H9 (cell line): ENCODE data around the gene N4BP2L1. TPM values are rescaled to one million over a fixed set of nuclear protein-coding genes. Genes with fewer than 3 reads are reported as not detected.

Experiments
- DNase-seq: peaks from one replicate; pipeline ENCODE4 v3.0.0-alpha.2; 2017
- H2AFZ ChIP-seq: one replicate; pipeline ENCODE4 v1.6.1; 2013; ENCODE audit warnings: mild to moderate bottlenecking, low read length, control low read depth, moderate library complexity
- H2AK5ac ChIP-seq: 2 replicates; pipeline ENCODE4 v1.6.1; 2013; ENCODE audit warnings: low read length, control low read depth, mixed read lengths; ENCODE audit not compliant: insufficient read length
- H2BK120ac ChIP-seq: one replicate; pipeline ENCODE4 v1.6.1; 2013; ENCODE audit warnings: low read depth, mild to moderate bottlenecking, low read length, control low read depth, inconsistent platforms; ENCODE audit not compliant: poor library complexity, severe bottlenecking
- H2BK12ac ChIP-seq: 2 replicates; pipeline ENCODE4 v1.6.1; 2013; ENCODE audit warnings: low read length, control low read depth, mixed read lengths, low read depth; ENCODE audit not compliant: insufficient read length
- H2BK15ac ChIP-seq: 2 replicates; pipeline ENCODE4 v1.6.1; 2013; ENCODE audit warnings: low read depth, low read length, control low read depth
- H2BK20ac ChIP-seq: one replicate; pipeline ENCODE4 v1.6.1; 2013; ENCODE audit warnings: low read depth, mild to moderate bottlenecking, low read length, control low read depth, inconsistent platforms; ENCODE audit not compliant: poor library complexity, severe bottlenecking
- H2BK5ac ChIP-seq: 2 replicates; pipeline ENCODE4 v1.6.1; 2013; ENCODE audit warnings: low read length, control low read depth, mixed read lengths; ENCODE audit not compliant: insufficient read length
- H3K14ac ChIP-seq: 2 replicates; pipeline ENCODE4 v1.6.1; 2013; ENCODE audit warnings: low read length, control low read depth; ENCODE audit not compliant: insufficient read depth
- H3K18ac ChIP-seq: 2 replicates; pipeline ENCODE4 v1.6.1; 2013; ENCODE audit warnings: low read depth, mild to moderate bottlenecking, mixed read lengths, low read length, control low read depth; ENCODE audit not compliant: insufficient read length
- H3K23ac ChIP-seq: 2 replicates; pipeline ENCODE4 v1.6.1; 2013; ENCODE audit warnings: low read length, control low read depth, mixed read lengths, low read depth; ENCODE audit not compliant: insufficient read length
- H3K23me2 ChIP-seq: 2 replicates; pipeline ENCODE4 v1.6.1; 2013; ENCODE audit warnings: low read depth, mild to moderate bottlenecking, mixed read lengths, low read length, control low read depth; ENCODE audit not compliant: insufficient read length, poor library complexity, severe bottlenecking
- H3K27ac ChIP-seq: 2 replicates; pipeline ENCODE4 v1.5.1; 2013; ENCODE audit warnings: low read length, control low read depth, mixed read lengths, low read depth; ENCODE audit not compliant: insufficient read length
- H3K27me3 ChIP-seq: 2 replicates; pipeline ENCODE4 v1.6.1; 2013; ENCODE audit warnings: low read length, control low read depth, inconsistent platforms; ENCODE audit not compliant: insufficient read depth
- H3K4ac ChIP-seq: 2 replicates; pipeline ENCODE4 v1.6.1; 2013; ENCODE audit warnings: low read depth, mild to moderate bottlenecking, control low read depth, inconsistent platforms, low read length, moderate library complexity
- H3K4me1 ChIP-seq: 2 replicates; pipeline ENCODE4 v1.6.1; 2013; ENCODE audit warnings: low read length, control low read depth, inconsistent platforms; ENCODE audit not compliant: insufficient read depth
- H3K4me2 ChIP-seq: 2 replicates; pipeline ENCODE4 v1.6.1; 2013; ENCODE audit warnings: low read length, control low read depth, mixed read lengths; ENCODE audit not compliant: insufficient read length, insufficient read depth
- H3K56ac ChIP-seq: 2 replicates; pipeline ENCODE4 v1.6.1; 2013; ENCODE audit warnings: low read depth, mild to moderate bottlenecking, mixed read lengths, low read length, control low read depth; ENCODE audit not compliant: insufficient read length
- H3K79me1 ChIP-seq: 2 replicates; pipeline ENCODE4 v1.6.1; 2013; ENCODE audit warnings: low read depth, mild to moderate bottlenecking, moderate library complexity, low read length, control low read depth, inconsistent platforms; ENCODE audit not compliant: insufficient read depth, poor library complexity, severe bottlenecking
- H3K79me2 ChIP-seq: 2 replicates; pipeline ENCODE4 v1.6.1; 2013; ENCODE audit warnings: low read length, control low read depth, inconsistent platforms; ENCODE audit not compliant: insufficient read depth
- H3K9ac ChIP-seq: 2 replicates; pipeline ENCODE4 v1.6.1; 2013; ENCODE audit warnings: low read length, control low read depth, mixed read lengths; ENCODE audit not compliant: insufficient read length; ENCODE audit errors: extremely low read depth
- H3K9me3 ChIP-seq: one replicate; pipeline ENCODE4 v1.6.1; 2013; ENCODE audit warnings: low read depth, low read length, inconsistent platforms; ENCODE audit not compliant: control insufficient read depth
- H3T11ph ChIP-seq: one replicate; pipeline ENCODE4 v1.6.1; 2013; ENCODE audit warnings: mild to moderate bottlenecking, low read length, control low read depth, inconsistent platforms
- H4K20me1 ChIP-seq: one replicate; pipeline ENCODE4 v1.6.1; 2013; ENCODE audit not compliant: control insufficient read depth, insufficient read length, insufficient read depth
- H4K5ac ChIP-seq: 2 replicates; pipeline ENCODE4 v1.6.1; 2013; ENCODE audit warnings: low read depth, mild to moderate bottlenecking, mixed read lengths, low read length, control low read depth; ENCODE audit not compliant: insufficient read length
- H4K8ac ChIP-seq: replicated peaks from 2 replicates; pipeline ENCODE4 v1.6.1; 2013; ENCODE audit warnings: low read length, control low read depth, mixed read lengths, low read depth; ENCODE audit not compliant: insufficient read length
- H4K91ac ChIP-seq: 2 replicates; pipeline ENCODE4 v1.6.1; 2013; ENCODE audit warnings: low read depth, mild to moderate bottlenecking, moderate library complexity, mixed read lengths, low read length, control low read depth; ENCODE audit not compliant: insufficient read length
- H3K27ac Mint-ChIP-seq, 3 experiments: 2 replicates in 2 of 3; 3 replicates in 1 of 3; pipeline ENCODE4 v1.8.0; 2020 to 2021; ENCODE audit warnings: mixed read lengths in 3 of 3, mild to moderate bottlenecking in 1 of 3, moderate library complexity in 1 of 3
- H3K27me3 Mint-ChIP-seq: 2 replicates; pipeline ENCODE4 v1.8.0; 2021; ENCODE audit warnings: low read depth, mild to moderate bottlenecking, moderate library complexity, mixed read lengths
- H3K36me3 Mint-ChIP-seq, 3 experiments: 2 replicates in 2 of 3; 3 replicates in 1 of 3; pipeline ENCODE4 v1.8.0; 2020 to 2021; ENCODE audit warnings: low read depth in 3 of 3, mixed read lengths in 3 of 3; ENCODE audit not compliant: insufficient read depth in 1 of 3
- H3K4me1 Mint-ChIP-seq, 2 experiments: 2 replicates each; pipeline ENCODE4 v1.8.0; 2020; ENCODE audit warnings: mixed read lengths in 2 of 2
- H3K4me3 Mint-ChIP-seq, 2 experiments: 2 replicates in 1 of 2; 3 replicates in 1 of 2; pipeline ENCODE4 v1.8.0; 2020 to 2021; ENCODE audit warnings: mild to moderate bottlenecking in 2 of 2, mixed read lengths in 2 of 2, moderate library complexity in 1 of 2
- H3K9me3 Mint-ChIP-seq, 2 experiments: 2 replicates in 1 of 2; 3 replicates in 1 of 2; pipeline ENCODE4 v1.8.0; 2020; ENCODE audit warnings: mild to moderate bottlenecking in 2 of 2, mixed read lengths in 2 of 2, moderate library complexity in 1 of 2
- CTCF ChIP-seq: fragments of 200-600 bp; sonication (generic); conservative IDR thresholded peaks from 3 replicates; pipeline ENCODE4 v1.8.0; 2021; ENCODE audit warnings: antibody characterized with exemption, mild to moderate bottlenecking
- WGBS: extraction: QIAGEN DNeasy Blood & Tissue Kit; methylation state at CpG from one replicate; pipeline ENCODE4 v1.1.7; 2013; ENCODE audit warnings: missing lambda C conversion rate, low lambda C conversion rate, mixed read lengths; ENCODE audit not compliant: insufficient read length; ENCODE audit errors: extremely low coverage; 5-methylcytosine and 5-hydroxymethylcytosine counted together
- total RNA-seq: library from RNA; stranded (reverse); gene quantifications from 2 replicates; pipeline ENCODE4 v1.2.1, GENCODE V29; 2021

Gene N4BP2L1
- total RNA-seq, 1 experiment from 2014 or later: 1.5 TPM

DNA sequence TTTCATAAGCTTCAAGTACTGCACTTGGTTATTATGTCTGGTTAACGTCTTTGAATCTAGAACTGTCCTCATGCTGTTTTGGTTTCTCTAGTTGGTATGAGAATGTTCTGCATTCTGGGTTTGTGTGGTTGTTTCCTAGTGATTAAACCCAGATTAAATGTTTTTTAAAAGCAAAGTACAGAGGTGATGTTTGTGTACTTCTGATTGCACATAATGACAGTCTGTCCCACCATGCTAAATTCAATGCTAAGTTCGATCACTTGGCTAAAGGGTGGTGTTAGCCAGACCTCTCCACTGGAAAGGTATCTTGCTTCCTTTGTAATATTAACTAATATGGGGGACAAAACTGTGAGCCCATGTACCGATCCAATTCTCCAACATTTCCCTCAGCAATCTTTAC is 14.6 kb downstream of the N4BP2L1 start:
- H3K27ac ChIP-seq: no peak overlapping the region
- H4K91ac ChIP-seq: no peak overlapping the region
- no peak overlapping the region for H2BK120ac ChIP-seq
- no peaks in the 10 kb centered on the region for H3K27me3 ChIP-seq
- H2BK5ac ChIP-seq: no peak overlapping the region
- no peak overlapping the region for H3K18ac ChIP-seq
- no peak for DNase-seq
- no peak overlapping the region for H3K23ac ChIP-seq
- H3K4me1 ChIP-seq: peaks cover 2% of the 10 kb centered on the region; the same call in 1 of the 2 replicates
- H3K9ac ChIP-seq: no peak overlapping the region
- no peaks in the 10 kb centered on the region for H3K79me2 ChIP-seq
- Mint-ChIP-seq H3K27ac (no peak overlapping the region), H3K4me1 (peaks cover 23 to 24% of the 10 kb centered on the region in 2 experiments), H3K36me3 (peaks cover 7 to 11% (median 10%) of the 10 kb centered on the region in 3 experiments), H3K4me3 (no peak overlapping the region), H3K27me3 (peaks cover 15% of the 10 kb centered on the region), H3K9me3 (peaks cover 11% of the 10 kb centered on the region in 2 experiments)
- H4K20me1 ChIP-seq: no peaks in the 10 kb centered on the region
- H3K56ac ChIP-seq: no peak overlapping the region
- no CpG with 5 or more reads among the region's 3 CpGs for WGBS
- H2AFZ ChIP-seq: no peak overlapping the region
- no peak overlapping the region for H2AK5ac ChIP-seq
- no peak overlapping the region for H3K4ac ChIP-seq
- H3K79me1 ChIP-seq: no peaks in the 10 kb centered on the region
- TF ChIP-seq CTCF: no peak
- H3T11ph ChIP-seq: no peak overlapping the region
- H3K14ac ChIP-seq: no peak overlapping the region
- no peak overlapping the region for H4K5ac ChIP-seq
- H3K4me2 ChIP-seq: no peak overlapping the region
- no peaks in the 10 kb centered on the region for H3K9me3 ChIP-seq
- no peak overlapping the region for H2BK12ac ChIP-seq
- no peak overlapping the region for H2BK15ac ChIP-seq
- H2BK20ac ChIP-seq: no peak overlapping the region
- H4K8ac ChIP-seq: no peak overlapping the region
- peaks cover 5% of the 10 kb centered on the region for H3K23me2 ChIP-seq
